A673 (cell line): ENCODE measurements around the gene SV2C. TPM values are rescaled to one million over a fixed set of nuclear protein-coding genes. Genes with fewer than 3 reads are reported as not detected.

ENCODE experiments used
- BruUV-seq: library from RNA; stranded (reverse); fragments of 400-500 nt; replicated peaks from 2 replicates; lab custom pipeline; 2021; lab: Mats Ljungman, UMichigan
- CTCF ChIA-PET: fragments of 300-600 bp; sonication (Branson Sonifier 250); formaldehyde crosslinking; loops from one replicate; lab custom pipeline; 2022; ENCODE audit warnings: antibody characterized with exemption; lab: Charles Lee
- POLR2A ChIA-PET: fragments of 300-600 bp; sonication (Branson Sonifier 250); formaldehyde crosslinking; loops from one replicate; lab custom pipeline; 2022; ENCODE audit warnings: antibody characterized with exemption; ENCODE audit not compliant: low non-redundant PET; lab: Charles Lee
- DNase-seq: peaks from one replicate; pipeline ENCODE4 v3.0.0-alpha.2; 2015; ENCODE audit warnings: low spot score
- H3K27ac ChIP-seq: fragments of 200-600 bp; sonication (generic); 2 replicates; pipeline ENCODE4 v1.5.1; 2016; ENCODE audit warnings: mixed run types, low read depth, mild to moderate bottlenecking, mixed read lengths, antibody characterized with exemption, low read length; ENCODE audit not compliant: poor library complexity, severe bottlenecking
- H3K27me3 ChIP-seq: fragments of 200-600 bp; sonication (generic); replicated peaks from 2 replicates; pipeline ENCODE4 v1.6.1; 2017; ENCODE audit warnings: mixed run types, low read depth, mild to moderate bottlenecking, mixed read lengths, antibody characterized with exemption, low read length; ENCODE audit not compliant: insufficient read depth, poor library complexity
- H3K36me3 ChIP-seq: fragments of 200-600 bp; sonication (generic); 2 replicates; pipeline ENCODE4 v1.6.1; 2016; ENCODE audit warnings: mixed run types, mild to moderate bottlenecking, mixed read lengths, antibody characterized with exemption, low read length; ENCODE audit not compliant: insufficient read depth, poor library complexity, severe bottlenecking
- H3K4me1 ChIP-seq: fragments of 200-600 bp; sonication (generic); 2 replicates; pipeline ENCODE4 v1.6.1; 2017; ENCODE audit warnings: mixed run types, mild to moderate bottlenecking, mixed read lengths, antibody characterized with exemption, low read length; ENCODE audit not compliant: insufficient read depth, poor library complexity, severe bottlenecking
- H3K4me3 ChIP-seq: fragments of 200-600 bp; sonication (generic); 2 replicates; pipeline ENCODE4 v1.5.1; 2016; ENCODE audit warnings: low read depth, mixed run types, mild to moderate bottlenecking, mixed read lengths, low read length; ENCODE audit not compliant: poor library complexity, severe bottlenecking
- H3K9me3 ChIP-seq: fragments of 200-600 bp; sonication (generic); 2 replicates; pipeline ENCODE4 v1.6.1; 2016; ENCODE audit warnings: mixed run types, low read depth, mild to moderate bottlenecking, mixed read lengths, antibody characterized with exemption, low read length; ENCODE audit not compliant: poor library complexity, severe bottlenecking
- EZH2 ChIP-seq: fragments of 200-600 bp; sonication (generic); IDR thresholded peaks from 2 replicates; pipeline ENCODE4 v1.6.1; 2017; ENCODE audit warnings: borderline replicate concordance, low read depth, mild to moderate bottlenecking, mixed read lengths, antibody characterized with exemption, low read length; ENCODE audit not compliant: poor library complexity, severe bottlenecking
- intact Hi-C: fragments of 100-400 bp; cut with micrococcal nuclease; formaldehyde crosslinking; loops from one replicate; pipeline ENCODE4 v1.10.0; 2022; ENCODE audit not compliant: unreplicated experiment
- total RNA-seq: library from RNA; stranded (reverse); gene quantifications from 2 replicates; pipeline ENCODE4 v1.2.3, GENCODE V29; 2021
- TF ChIP-seq, protein P1 (sequence below): fragments of 300-800, 200-600 bp; sonication (generic); conservative IDR thresholded peaks from 2 replicates; pipeline ENCODE4 v1.5.1; 2017; ENCODE audit warnings: low read depth, mild to moderate bottlenecking, antibody characterized with exemption, low read length, moderate library complexity, mixed read lengths

SV2C gene
- total RNA-seq, 1 experiment from 2014 or later = 3.1 TPM

DNA sequence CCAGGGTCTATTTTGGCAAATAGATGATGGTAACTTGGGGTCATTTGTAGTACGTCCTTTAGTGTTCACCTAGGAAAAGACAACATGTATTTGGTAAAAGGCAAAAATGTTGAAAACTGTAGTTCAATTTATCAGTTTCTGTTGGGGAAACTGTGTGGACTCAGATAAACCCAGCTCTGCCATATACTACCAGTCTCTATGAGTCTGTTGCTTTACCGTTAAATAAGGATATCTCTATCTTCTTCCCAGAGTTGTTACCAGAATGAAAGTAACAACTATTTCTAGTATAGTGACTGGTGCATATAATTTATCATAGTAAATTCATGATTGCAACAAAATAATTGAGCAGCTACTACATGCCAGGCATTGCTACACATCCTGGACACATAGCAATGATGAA lies 316.1 kb downstream of the SV2C start:
- Histone ChIP-seq H3K4me3 (no peak overlapping the region), H3K4me1 (peaks cover 12% of the 10 kb centered on the region), H3K27ac (no peak overlapping the region), H3K27me3 (no peaks in the 10 kb centered on the region), H3K36me3 (no peaks in the 10 kb centered on the region), H3K9me3 (no peaks in the 10 kb centered on the region)
- no peak for DNase-seq
- POLR2A ChIA-PET = no interaction called here
- TF ChIP-seq, protein P1, sequence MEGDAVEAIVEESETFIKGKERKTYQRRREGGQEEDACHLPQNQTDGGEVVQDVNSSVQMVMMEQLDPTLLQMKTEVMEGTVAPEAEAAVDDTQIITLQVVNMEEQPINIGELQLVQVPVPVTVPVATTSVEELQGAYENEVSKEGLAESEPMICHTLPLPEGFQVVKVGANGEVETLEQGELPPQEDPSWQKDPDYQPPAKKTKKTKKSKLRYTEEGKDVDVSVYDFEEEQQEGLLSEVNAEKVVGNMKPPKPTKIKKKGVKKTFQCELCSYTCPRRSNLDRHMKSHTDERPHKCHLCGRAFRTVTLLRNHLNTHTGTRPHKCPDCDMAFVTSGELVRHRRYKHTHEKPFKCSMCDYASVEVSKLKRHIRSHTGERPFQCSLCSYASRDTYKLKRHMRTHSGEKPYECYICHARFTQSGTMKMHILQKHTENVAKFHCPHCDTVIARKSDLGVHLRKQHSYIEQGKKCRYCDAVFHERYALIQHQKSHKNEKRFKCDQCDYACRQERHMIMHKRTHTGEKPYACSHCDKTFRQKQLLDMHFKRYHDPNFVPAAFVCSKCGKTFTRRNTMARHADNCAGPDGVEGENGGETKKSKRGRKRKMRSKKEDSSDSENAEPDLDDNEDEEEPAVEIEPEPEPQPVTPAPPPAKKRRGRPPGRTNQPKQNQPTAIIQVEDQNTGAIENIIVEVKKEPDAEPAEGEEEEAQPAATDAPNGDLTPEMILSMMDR = no peak
- TF ChIP-seq EZH2 = no peak
- BruUV-seq = no TSS peak
- intact Hi-C loops = no loop called here
- CTCF ChIA-PET = no interaction called here

DNA sequence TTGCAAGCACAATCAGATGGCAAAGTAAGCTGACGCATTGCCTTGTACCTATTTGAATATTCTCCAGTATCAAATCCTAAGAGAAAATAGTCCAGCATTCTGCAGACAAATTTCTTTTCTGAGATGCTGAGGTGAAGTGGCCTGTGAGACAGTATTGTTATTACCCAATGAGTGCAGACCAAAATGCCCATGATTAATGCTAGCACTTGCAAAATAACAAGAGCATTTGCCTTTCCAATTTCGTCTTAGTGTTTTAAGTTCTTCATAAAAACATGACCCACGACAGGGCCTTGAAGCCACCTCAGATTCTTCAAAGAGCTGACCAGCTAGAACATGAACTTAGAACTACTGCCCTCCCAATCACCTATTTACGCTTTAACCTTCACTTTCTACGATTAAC lies 317.3 kb downstream of the SV2C start:
- BruUV-seq = no TSS peak
- POLR2A ChIA-PET = no interaction called here

DNA sequence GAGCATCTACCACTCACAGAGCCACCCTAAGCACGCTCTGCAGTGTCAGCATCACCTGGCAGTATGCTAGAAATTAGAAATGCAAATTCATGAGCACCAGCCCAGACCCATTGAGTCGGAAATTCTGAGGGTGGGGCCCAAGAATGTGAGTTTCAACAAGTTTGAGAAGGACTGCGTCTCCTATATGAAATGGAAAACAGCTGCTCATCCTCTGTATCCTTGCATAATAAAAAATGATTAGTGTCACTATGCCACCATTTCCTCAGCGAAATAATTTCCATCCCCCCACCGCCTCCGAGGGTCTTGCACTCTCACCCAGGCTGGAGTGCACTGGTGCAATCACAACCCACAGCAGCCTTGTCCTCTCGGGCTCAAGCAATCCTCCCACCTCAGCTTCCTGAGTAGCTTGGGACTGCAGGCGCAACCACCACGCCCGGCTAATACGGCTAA lies 318.6 kb downstream of the SV2C start:
- Histone ChIP-seq H3K36me3 (no peaks in the 10 kb centered on the region), H3K4me1 (peaks cover 25% of the 10 kb centered on the region), H3K4me3 (peak overlapping the region; percentile 89), H3K27me3 (no peaks in the 10 kb centered on the region), H3K9me3 (no peaks in the 10 kb centered on the region), H3K27ac (no peak overlapping the region)
- ChIA-PET POLR2A (no interaction called here), CTCF (interaction anchor here (0.9 to 2.9 kb wide), 2 partner anchors 20 to 182 kb away, joined by 6 to 18 read pairs; no protein-coding TSS in a partner anchor)
- BruUV-seq = no TSS peak
- no peak for DNase-seq
- TF ChIP-seq EZH2 = no peak
- TF ChIP-seq, protein P1 = no peak
- intact Hi-C loops = loop anchor here (10.0 kb wide), 1 partner anchor 373 kb away; no protein-coding TSS in a partner anchor

More for the DNA sequence above, 317.3 kb downstream of the SV2C start:
- Histone ChIP-seq H3K36me3 (no peaks in the 10 kb centered on the region), H3K4me3 (no peak overlapping the region), H3K27me3 (no peaks in the 10 kb centered on the region), H3K4me1 (peaks cover 17% of the 10 kb centered on the region), H3K27ac (no peak overlapping the region), H3K9me3 (no peaks in the 10 kb centered on the region)
- CTCF ChIA-PET = no interaction called here
- no peak for DNase-seq
- TF ChIP-seq, protein P1 = no peak
- no peak for TF ChIP-seq EZH2
- intact Hi-C loops = loop anchor here (10.0 kb wide), 1 partner anchor 374 kb away; no protein-coding TSS in a partner anchor
